ENCODE results near the gene DSCAM. TPM values are rescaled to one million over a fixed set of nuclear protein-coding genes. Genes with fewer than 3 reads are reported as not detected.

Gene DSCAM
- total RNA-seq, 1 experiment from 2014 or later = not detected

DNA sequence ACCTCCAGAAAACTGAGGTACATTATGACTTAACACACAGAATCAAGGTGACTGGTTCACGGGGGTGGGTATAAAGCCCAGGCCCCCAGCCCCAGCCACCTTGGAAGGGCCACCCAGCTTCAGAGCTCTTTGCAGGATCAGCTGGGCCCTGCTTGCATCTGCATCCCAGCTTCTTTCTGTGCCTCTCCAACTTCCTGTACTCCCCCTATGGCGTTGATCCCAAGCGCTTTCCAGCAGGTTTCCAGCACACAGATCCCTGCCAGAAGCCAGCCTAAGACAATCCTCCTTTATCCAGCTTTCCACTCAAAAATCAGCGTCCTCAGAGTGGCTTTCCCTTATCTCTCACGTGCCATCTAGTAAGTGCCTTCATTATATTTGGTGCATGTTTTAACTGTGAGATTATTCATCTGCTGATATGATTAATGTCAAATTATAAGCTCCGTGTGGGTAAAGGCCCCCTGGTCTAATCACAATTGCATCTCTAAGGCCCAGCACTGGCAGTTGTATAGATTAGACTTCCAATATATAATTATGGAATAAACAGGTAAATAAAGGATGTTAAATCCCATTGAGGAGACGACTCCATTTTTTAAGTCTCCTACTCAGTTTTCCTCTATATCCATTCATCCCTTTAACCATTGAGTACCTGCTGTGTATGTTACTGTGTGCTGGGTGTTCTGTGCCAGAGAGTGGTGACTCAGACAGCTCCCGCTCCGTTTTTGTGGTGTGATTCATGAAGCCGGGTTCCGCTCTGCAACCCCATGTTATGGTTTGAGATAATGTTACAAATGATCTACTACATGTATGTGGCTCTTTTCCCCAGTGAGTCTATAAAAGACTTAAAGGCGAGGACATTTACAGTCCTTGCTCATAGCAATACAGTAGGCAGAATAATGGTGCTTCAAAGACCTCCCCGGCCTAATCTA lies 592.2 kb downstream of the DSCAM start:
- in situ Hi-C loops (cut with HindIII; ENCODE audit: low pct_unique_long_range_greater_than_20kb, low sequenced_read_pairs) = no loop called here
- no peak for DNase-seq (ENCODE audit: low read depth, low spot score)

DNA sequence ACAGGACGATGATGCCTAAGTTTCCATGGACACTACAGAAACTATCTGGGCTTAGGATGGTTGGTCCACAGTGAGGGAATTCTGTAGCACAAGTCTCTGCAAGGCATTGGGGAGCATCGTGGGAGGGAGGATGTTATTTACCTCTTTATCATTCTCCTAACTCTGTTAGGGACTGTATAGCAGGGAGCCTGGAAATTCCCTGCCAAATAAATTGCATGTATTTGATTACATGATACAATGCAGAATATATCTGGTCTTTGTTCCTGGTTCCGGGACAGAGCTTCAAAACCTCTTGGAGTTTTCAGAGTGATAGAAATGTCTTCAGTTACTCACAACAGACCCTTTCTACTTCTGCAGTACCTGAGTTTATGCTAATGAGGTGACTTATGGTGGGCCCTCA lies 593.8 kb downstream of the DSCAM start:
- no peak for DNase-seq (ENCODE audit: low read depth, low spot score)
- in situ Hi-C loops (cut with HindIII; ENCODE audit: low pct_unique_long_range_greater_than_20kb, low sequenced_read_pairs) = no loop called here

DNA sequence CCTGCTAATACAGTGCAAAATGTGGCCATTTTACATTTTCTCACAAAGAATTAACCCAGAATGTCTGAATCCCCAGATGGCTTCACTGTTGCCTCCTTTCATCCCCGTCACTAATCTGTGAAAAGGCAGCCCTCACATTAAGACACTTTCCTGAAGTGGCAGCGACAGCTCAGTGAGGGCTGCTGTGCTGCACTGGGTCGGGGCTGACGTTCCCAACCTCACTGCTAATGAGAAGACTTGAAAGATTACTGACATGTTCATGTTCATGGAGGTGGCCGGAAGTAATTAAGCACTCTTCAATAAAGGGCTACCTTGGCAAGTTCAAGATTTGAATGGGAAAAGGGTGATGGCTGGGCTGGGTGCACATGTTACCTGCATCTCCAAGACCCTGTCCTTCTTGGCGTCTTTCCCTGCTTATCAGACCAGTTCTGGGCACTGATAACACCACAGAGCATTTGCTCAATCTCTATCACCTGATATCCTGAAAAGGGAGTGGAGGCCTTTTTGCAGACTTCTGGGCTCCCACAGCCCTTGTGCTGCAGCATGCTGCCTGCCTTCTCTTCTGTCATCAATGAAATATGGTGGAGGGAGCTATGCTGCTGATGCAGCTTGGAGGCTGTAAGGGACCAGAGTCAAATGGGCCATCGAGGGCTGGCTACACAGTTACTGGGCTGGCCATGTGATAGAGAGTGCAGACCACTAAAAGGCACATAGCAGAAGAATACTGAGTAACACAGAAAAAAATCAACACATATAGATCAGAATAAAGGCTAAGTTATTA lies 596.3 kb downstream of the DSCAM start:
- in situ Hi-C loops (cut with HindIII; ENCODE audit: low pct_unique_long_range_greater_than_20kb, low sequenced_read_pairs) = no loop called here
- DNase-seq (ENCODE audit: low read depth, low spot score) = no peak

DNA sequence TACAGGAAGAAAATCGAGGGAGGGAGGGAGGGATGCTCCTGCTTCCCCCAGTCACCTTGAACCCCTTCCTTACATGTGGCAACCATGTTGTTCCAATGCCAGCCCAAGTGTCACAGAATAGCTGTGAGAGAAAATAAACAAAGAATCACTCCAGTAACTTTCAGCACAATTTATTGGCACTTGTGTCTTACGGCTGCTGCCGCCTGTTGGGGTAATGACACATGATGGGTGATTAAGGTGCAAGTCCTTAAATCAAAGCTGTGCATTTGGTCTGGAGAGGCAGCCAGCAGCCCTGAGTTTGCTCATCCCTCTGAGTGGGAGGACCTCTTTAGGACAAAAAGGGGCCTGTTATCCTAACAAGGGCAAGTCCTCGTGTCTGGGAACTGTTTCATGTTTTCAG lies 602.0 kb downstream of the DSCAM start:
- in situ Hi-C loops (cut with HindIII; ENCODE audit: low pct_unique_long_range_greater_than_20kb, low sequenced_read_pairs) = no loop called here
- DNase-seq (ENCODE audit: low read depth, low spot score) = no peak

DNA sequence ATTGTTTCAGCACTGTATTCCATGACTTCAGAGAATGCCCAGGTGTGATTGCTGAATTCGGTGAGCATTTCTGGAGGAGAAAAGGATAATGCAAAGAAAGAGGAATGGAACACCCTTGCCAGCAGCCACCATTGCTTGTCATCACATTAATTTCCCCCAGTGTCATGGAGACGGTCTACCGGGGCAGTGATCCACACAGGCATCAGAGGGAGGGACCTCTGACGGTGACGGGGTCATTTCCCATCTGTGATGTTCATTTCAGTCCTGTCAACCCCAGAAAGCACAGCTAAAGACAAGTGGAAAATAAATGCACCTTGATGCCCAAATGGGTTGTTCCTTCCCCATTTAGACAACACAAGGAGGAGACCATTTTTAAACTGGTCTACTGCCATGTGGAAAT lies 603.3 kb downstream of the DSCAM start:
- no peak for DNase-seq (ENCODE audit: low read depth, low spot score)
- in situ Hi-C loops (cut with HindIII; ENCODE audit: low pct_unique_long_range_greater_than_20kb, low sequenced_read_pairs) = no loop called here

DNA sequence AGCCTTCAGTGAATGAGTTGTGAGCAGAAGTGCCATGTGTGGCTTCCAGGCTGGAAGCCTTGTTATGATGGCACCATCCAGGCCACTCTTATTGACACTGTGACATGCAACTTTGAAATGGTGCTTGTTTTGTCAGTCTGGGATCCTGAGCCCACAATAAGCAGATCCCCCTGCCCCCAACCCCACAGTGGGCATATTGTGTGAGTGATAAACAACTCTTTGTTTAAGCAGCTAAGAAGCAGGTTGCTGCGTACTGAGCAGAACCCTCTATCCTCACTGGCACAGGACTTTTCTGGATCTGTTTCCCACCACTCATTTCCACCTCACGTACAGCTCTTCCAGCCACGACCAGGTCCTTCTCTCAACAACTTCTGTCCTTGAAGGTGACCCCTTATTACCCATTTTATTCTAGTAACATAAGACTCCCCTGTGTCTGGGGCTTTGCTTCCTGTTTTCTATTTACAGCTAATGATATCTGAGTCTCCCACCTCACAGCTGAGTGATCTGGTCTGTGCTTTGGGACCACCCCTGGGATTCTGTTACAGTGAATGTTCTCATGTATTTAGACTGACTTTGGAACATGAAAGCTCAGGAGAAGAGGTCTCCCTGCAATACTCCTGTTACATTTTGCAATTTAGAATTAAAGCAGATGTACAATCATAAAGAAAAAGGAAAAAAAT lies 604.2 kb downstream of the DSCAM start:
- in situ Hi-C loops (cut with HindIII; ENCODE audit: low pct_unique_long_range_greater_than_20kb, low sequenced_read_pairs) = no loop called here
- no peak for DNase-seq (ENCODE audit: low read depth, low spot score)

DNA sequence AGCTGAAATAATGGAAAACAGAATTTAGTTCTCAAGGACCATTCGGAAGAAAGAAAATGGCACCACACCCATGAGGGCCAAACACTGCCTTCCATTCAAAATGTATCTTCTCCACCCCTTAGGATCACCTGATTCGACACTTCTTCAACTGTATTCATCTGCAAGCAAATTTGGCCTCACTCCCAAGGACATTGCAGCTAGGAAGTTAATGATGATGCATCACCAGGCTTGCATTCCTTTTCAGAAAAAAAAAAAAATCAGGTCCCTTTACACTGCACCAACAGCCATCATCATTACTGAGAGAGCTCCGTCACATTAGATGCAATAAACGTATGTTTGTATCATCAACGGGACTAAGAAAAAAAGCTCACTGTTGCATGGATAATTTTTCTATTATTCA lies 611.4 kb downstream of the DSCAM start:
- DNase-seq (ENCODE audit: low read depth, low spot score) = no peak
- in situ Hi-C loops (cut with HindIII; ENCODE audit: low pct_unique_long_range_greater_than_20kb, low sequenced_read_pairs) = no loop called here

DNA sequence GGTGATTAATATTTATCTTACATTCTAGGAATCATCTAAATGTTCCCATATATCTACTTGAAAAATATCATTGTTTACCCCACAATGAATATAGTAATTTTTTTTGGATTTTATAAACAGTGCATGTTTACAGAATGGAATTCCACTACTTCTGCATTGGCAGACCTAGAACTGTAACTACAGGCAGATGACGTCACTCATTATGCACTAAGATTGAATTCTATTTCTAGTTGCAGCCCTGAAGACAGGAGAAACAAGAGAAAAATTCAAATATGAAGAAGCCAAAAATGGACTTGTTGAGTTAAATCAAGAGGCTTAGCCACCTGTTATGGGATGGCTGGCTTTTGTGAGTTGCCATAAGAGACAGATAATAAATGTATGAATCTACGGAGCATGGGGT lies 615.0 kb downstream of the DSCAM start:
- DNase-seq (ENCODE audit: low read depth, low spot score) = no peak
- in situ Hi-C loops (cut with HindIII; ENCODE audit: low pct_unique_long_range_greater_than_20kb, low sequenced_read_pairs) = no loop called here

DNA sequence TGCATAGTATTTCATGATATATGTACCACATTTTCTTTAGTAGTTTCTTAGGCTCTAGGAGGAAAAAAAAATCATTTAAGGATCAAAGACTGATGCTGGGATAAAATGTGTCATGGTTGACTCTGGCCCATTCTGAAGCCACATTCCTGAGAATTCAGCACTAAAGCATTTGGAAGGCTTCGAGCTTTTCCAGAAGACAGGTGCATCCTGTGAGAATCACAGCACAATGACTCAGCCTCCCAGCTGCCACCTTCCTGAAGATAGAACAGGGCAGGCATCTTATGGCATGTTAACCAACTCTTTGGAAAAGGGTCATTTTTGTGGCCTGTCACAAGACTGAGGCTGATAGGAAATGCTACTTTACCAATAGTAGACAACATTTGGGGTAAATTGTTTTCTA lies 619.9 kb downstream of the DSCAM start:
- DNase-seq (ENCODE audit: low read depth, low spot score) = no peak
- in situ Hi-C loops (cut with HindIII; ENCODE audit: low pct_unique_long_range_greater_than_20kb, low sequenced_read_pairs) = no loop called here

DNA sequence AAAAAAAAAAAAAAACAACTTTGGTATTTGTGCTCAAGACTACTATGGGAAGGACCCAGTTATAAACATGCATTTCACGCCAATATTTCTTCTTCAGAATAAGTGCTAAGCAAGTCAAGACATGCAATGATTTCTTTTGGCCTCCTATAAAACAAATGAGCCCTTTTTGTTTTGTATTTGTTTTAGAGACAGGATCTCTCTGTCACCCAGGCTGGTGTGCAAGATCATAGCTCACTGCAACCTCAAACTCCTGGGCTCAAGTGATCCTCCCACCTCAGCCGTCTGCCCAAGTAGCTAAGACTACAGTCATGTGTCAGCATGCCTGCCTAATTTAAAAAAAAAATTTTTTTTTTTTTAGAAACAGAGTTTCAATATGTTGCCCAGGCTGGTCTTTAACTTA lies 631.0 kb downstream of the DSCAM start:
- DNase-seq (ENCODE audit: low read depth, low spot score) = no peak
- in situ Hi-C loops (cut with HindIII; ENCODE audit: low pct_unique_long_range_greater_than_20kb, low sequenced_read_pairs) = no loop called here

DNA sequence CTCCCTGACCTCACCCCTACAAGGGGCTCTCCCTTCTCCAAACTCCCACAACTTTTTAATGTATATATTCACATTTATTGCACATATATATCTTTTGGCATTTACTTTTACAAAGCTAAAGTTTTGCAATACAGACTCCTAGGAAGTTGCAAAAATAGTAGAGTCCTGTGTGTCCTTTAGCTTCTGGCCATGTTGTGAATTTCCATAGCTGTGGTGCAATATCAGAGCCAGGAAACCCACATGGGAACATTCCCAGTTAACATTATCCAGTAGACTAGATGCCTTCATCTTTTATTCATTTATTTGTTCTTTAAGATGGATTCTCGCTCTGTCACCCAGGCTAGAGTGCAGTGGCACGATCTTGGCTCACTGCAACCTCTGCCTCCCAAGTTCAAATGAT lies 636.7 kb downstream of the DSCAM start:
- in situ Hi-C loops (cut with HindIII; ENCODE audit: low pct_unique_long_range_greater_than_20kb, low sequenced_read_pairs) = no loop called here
- no peak for DNase-seq (ENCODE audit: low read depth, low spot score)

DNA sequence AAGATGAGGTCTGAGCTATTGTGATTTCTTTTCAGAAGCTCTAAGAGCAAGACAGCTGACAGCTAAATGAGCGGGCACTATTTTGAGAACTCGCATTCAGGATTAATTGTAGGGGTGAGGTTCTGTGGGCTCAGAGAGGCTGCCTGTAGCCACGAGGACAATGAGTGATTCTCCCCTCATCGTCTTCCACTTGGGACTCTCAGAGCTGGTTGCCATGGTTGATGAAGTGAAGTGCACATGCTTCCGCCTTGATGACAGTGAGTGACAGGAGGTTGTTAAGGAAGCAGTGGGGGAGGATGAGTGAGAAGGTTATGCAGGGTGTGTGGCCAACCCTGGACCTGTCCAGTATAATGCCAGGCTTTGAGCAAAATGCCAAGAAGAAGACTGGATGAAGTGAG lies 638.0 kb downstream of the DSCAM start:
- DNase-seq (ENCODE audit: low read depth, low spot score) = no peak
- in situ Hi-C loops (cut with HindIII; ENCODE audit: low pct_unique_long_range_greater_than_20kb, low sequenced_read_pairs) = no loop called here

DNA sequence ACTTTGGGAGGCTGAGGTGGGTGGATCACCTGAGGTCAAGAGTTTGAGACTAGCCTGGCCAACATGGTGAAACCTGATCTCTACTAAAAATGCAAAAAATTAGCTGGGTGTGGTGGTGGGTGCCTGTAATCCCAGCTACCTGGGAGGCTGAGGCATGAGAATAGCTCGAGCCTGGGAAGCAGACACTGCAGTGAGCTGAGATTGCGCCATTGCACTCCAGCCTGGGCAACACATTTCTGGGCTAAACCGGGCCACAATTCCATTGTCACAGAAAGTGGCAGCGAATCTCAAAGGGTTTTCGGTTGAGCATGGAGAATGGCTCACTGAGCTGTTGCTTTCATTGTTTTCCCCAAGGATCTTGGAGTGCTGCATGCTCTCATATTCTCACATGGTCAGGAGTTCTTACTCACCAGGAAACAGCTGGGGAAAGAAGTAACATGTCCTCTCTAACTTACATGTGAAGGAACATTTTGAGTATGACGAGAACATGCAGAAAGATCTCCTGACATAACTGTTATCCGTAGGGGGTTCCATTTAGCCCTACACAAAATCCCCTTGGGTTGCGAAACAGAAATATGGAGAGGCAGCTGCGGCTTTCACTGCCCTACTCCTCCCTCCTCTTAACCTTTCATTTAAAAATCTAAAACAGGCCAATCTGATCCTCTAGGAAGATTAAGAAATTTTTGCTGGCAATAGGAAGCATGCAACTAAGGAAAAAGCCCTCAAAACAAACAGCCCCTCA lies 638.6 kb downstream of the DSCAM start:
- in situ Hi-C loops (cut with HindIII; ENCODE audit: low pct_unique_long_range_greater_than_20kb, low sequenced_read_pairs) = no loop called here
- DNase-seq (ENCODE audit: low read depth, low spot score) = no peak

DNA sequence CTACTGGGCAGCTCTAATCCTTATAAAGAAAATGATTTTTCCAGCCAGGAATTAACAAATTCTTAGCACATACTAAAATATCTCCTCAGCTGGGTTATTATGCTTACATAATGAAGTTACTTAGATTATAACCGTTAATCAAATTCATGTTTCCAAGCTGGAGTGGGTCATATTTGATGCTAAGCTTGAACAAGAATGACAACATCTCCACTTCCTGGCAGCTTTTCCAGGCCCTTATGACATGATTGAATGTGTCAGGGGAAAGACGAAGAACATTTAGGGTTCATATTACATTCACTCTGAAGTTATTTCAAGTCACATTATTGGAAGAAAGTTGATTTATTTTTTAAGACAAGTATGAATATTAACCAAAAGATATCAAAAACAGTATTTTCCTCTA lies 646.0 kb downstream of the DSCAM start:
- in situ Hi-C loops (cut with HindIII; ENCODE audit: low pct_unique_long_range_greater_than_20kb, low sequenced_read_pairs) = no loop called here
- no peak for DNase-seq (ENCODE audit: low read depth, low spot score)

DNA sequence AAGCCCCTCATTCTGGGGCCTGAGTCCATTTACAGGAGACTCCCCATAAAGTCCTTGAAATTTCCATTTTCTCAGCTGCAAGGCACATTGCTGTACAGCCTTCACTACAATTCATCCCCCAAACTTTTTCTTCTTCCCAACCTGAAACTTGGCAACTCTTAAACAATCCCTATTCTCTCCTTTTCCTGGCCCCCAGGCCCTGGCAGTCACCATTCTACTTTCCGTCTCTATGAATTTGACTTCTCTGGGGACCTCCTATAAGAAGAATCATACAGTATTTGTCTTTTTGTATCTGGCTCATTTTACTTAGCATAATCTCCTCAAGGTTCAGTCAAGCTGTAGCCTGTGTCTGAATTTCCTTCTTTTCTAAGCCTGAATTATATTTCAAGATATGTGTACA lies 646.8 kb downstream of the DSCAM start:
- in situ Hi-C loops (cut with HindIII; ENCODE audit: low pct_unique_long_range_greater_than_20kb, low sequenced_read_pairs) = no loop called here
- DNase-seq (ENCODE audit: low read depth, low spot score) = no peak

DNA sequence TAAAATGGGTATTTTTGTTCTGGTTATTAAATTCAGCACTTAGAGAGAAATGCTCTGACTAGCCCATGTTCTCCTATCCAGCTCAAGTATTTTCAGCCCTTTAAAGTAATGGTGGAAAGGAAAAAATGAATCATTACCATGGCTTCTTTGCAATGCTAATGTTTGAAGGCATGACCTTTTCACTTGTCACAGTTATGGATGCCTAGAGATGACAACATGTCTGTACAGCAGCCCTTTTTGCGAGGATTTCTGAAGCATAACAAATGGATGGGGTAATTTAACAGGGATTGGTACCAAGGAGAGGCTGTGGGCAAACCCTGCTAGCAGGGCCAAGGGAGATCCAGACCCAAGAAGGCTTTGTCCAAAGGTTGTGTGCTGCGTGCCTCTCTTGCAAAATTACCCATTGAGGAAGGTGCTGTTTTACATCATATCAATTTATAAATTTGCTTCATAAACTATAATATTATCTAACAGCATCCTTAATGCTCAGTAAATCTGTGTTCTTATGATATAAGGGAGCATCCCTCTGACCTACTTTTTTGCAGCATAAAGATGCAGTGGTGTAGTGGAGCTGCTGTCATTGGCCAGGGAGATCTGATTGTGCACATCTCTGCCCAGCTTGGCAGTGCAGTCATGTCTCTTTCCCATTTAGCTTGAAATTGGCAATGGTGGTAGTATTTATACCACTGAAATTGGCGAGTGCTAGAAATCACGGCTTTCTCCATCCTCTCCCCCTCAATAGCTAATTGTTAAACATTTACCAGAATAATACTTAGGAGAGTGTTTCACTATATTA lies 652.6 kb downstream of the DSCAM start:
- in situ Hi-C loops (cut with HindIII; ENCODE audit: low pct_unique_long_range_greater_than_20kb, low sequenced_read_pairs) = no loop called here
- no peak for DNase-seq (ENCODE audit: low read depth, low spot score)

DNA sequence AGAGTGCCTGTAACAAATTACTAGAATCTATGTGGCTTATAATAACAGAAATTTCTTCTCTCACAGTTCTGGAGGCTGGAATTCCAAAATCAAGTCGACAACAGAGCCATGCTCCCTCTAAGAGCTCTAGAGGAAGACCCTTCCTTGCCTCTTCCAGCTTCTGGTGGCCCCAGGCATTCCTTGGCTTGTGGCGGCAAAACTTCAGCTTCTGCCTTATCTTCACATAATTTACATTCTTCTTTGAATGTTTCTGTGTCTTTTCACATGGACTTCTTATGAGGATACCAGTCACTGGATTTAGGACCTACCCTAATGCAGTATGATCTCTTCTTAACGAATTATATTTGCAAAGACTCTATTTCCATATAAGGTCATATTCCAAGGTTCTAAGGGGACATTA lies 655.3 kb downstream of the DSCAM start:
- no peak for DNase-seq (ENCODE audit: low read depth, low spot score)
- in situ Hi-C loops (cut with HindIII; ENCODE audit: low pct_unique_long_range_greater_than_20kb, low sequenced_read_pairs) = no loop called here

All from SK-MEL-5 (cell line).